22Rv1 (cell line): ENCODE results near the gene ALOX12B.

Source experiments
- ZFX ChIP-seq: fragments of 450-650 bp; IDR thresholded peaks from 2 replicates; pipeline ENCODE4 v1.6.1; 2017; ENCODE audit warnings: antibody characterized with exemption, borderline replicate concordance
- TF ChIP-seq, protein P1 (sequence below): fragments of 450-650 bp; IDR thresholded peaks from 2 replicates; pipeline ENCODE4 v1.5.1; 2017; ENCODE audit warnings: mild to moderate bottlenecking

DNA sequence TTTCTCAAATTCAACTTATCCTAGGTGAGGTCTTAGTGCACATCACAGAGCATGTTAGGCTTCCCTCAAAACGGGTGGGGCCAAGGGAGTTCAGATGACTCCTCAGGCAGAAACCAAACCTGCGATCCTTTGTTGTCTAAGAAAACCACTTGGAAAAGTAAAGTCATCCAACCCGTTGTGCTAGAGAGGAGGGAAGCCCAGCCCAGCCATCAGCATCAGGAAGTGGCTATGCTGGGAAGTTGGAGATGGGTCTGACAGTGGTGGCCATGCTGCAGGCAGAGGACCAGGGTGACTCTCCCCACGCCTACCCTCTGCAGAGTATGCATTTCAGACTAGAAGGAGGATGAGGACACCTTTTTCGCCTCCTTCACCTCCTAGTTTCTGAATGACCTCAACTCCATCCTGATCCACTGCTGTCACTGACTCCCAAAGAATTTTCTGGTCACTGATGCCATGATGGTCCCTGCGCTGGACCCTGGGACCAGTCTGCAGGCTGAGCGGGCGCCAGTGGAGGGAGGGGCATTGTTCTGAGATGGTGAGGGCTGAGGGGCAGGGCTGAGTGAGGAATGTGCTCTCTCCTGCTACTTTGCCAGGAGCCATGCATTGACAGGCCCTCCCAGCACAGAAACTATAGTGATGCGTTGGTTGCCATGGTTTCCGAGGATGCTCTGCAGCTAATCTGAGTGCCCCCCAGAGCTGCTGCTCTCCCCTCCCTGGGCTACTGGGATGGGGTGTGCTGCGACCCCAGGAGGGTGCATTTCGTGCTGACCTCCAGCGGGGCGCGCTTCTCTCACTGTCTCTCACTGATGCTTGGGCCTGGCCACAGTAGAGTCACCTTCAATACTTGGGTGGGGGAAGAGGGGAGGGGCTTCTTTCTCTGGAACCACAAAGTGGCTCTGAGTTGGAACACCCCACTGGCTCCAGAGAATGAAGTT lies 20.4 kb downstream of the ALOX12B start:
- TF ChIP-seq, protein P1, sequence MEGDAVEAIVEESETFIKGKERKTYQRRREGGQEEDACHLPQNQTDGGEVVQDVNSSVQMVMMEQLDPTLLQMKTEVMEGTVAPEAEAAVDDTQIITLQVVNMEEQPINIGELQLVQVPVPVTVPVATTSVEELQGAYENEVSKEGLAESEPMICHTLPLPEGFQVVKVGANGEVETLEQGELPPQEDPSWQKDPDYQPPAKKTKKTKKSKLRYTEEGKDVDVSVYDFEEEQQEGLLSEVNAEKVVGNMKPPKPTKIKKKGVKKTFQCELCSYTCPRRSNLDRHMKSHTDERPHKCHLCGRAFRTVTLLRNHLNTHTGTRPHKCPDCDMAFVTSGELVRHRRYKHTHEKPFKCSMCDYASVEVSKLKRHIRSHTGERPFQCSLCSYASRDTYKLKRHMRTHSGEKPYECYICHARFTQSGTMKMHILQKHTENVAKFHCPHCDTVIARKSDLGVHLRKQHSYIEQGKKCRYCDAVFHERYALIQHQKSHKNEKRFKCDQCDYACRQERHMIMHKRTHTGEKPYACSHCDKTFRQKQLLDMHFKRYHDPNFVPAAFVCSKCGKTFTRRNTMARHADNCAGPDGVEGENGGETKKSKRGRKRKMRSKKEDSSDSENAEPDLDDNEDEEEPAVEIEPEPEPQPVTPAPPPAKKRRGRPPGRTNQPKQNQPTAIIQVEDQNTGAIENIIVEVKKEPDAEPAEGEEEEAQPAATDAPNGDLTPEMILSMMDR, result no peak
- TF ChIP-seq ZFX, result no peak
